Tibial nerve (tissue), 3 donors: ENCODE measurements around the gene TRIM9.

ENCODE experiments used
- CTCF ChIP-seq, 5 experiments: fragments of 200-600 bp in 3 of 5; fragments of 450-650 bp in 2 of 5; sonication (generic) in 3 of 5; IDR thresholded peaks; one replicate each; pipeline ENCODE4 v1.5.1; 2016 to 2019; ENCODE audit warnings: antibody characterized with exemption in 5 of 5, mild to moderate bottlenecking in 3 of 5, moderate library complexity in 2 of 5
- POLR2A ChIP-seq, 2 donors: fragments of 450-650 bp; IDR thresholded peaks; one replicate each; pipeline ENCODE4 v1.6.1; 2017; ENCODE audit warnings: antibody characterized with exemption in 2 of 2, mild to moderate bottlenecking in 2 of 2, moderate library complexity in 2 of 2

DNA sequence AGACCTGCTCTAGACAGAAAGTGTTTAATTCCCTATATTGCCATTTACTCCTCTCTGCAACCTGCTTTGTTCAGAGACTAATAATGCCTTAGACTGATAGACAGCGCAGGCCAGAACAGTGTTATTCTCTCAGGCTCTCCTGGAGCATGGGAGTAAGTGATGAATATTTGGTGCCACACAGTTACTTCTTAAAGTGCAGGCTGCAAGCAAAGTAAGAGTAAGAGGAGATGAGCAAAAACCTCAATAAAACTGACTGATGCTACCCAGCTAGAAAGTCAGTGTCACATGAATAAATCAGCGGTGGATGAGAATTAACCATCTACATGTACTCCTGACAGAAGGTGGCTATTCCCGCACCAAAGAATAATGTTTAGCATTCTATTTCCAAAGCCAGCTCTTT, 9.9 kb downstream of the TRIM9 start:
- TF ChIP-seq CTCF (IDR thresholded peaks at IDR 0.05) = no peak
- no peak for TF ChIP-seq POLR2A (IDR thresholded peaks at IDR 0.05)
